Measurements from ENCODE around the gene NKG7. TPM values are rescaled to one million over a fixed set of nuclear protein-coding genes. Genes with fewer than 3 reads are reported as not detected.

Gene NKG7
- total RNA-seq, 1 experiment from 2014 or later = not detected

DNA sequence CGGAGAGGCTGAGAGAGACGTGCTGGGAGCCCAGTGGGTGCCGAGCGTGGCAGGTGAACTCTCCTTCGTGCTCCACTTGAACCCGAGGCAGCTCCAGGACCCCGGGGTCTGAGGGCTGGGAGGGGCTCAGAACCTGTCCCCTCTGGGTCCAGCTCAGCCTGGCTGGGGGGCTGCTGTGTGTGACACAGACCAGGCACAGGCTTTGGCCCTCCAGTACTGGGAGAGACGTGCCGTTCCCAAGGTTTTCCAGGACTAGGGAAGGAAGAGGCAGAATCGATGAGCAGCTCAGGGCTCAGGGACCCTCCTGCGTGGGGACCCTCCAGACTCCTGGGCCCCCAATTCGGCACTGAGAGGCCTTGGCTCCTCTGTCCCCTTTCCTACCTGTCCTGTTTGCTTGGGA, 42.7 kb upstream of the NKG7 start:
- POLR2A ChIA-PET (ENCODE audit: unreplicated experiment) = interaction anchor here (0.6 kb wide), 1 partner anchor 205 kb away, joined by 8 read pairs; no protein-coding TSS in a partner anchor
- Histone ChIP-seq H3K4me3 (no peak overlapping the region), H3F3A (ENCODE audit: insufficient read depth, low read depth) (no peaks in the 10 kb centered on the region), H3K79me2 (ENCODE audit: low read depth) (no peaks in the 10 kb centered on the region), H3K9me3 (ENCODE audit: insufficient read depth, low read depth) (no peaks in the 10 kb centered on the region), H4K20me1 (ENCODE audit: insufficient read depth) (no peaks in the 10 kb centered on the region; the same call in 1 of the 2 replicates), H3K27me3 (ENCODE audit: insufficient read depth, low read depth) (peaks cover 78% of the 10 kb centered on the region), H3K9me2 (ENCODE audit: insufficient read depth) (no peaks in the 10 kb centered on the region), H2AFZ (no peak overlapping the region), H3K4me2 (no peak overlapping the region), H3K27ac (no peak overlapping the region), H3K36me3 (ENCODE audit: low read depth) (no peaks in the 10 kb centered on the region), H3K4me1 (replicated peaks; ENCODE audit: insufficient read depth) (no peaks in the 10 kb centered on the region)
- no peak for TF ChIP-seq EZH2 (IDR thresholded peaks at IDR 0.05; ENCODE audit: low read depth)
- TF ChIP-seq, protein P1, sequence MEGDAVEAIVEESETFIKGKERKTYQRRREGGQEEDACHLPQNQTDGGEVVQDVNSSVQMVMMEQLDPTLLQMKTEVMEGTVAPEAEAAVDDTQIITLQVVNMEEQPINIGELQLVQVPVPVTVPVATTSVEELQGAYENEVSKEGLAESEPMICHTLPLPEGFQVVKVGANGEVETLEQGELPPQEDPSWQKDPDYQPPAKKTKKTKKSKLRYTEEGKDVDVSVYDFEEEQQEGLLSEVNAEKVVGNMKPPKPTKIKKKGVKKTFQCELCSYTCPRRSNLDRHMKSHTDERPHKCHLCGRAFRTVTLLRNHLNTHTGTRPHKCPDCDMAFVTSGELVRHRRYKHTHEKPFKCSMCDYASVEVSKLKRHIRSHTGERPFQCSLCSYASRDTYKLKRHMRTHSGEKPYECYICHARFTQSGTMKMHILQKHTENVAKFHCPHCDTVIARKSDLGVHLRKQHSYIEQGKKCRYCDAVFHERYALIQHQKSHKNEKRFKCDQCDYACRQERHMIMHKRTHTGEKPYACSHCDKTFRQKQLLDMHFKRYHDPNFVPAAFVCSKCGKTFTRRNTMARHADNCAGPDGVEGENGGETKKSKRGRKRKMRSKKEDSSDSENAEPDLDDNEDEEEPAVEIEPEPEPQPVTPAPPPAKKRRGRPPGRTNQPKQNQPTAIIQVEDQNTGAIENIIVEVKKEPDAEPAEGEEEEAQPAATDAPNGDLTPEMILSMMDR (conservative IDR thresholded peaks at IDR 0.05) = no peak
- intact Hi-C loops (cut with micrococcal nuclease; ENCODE audit: unreplicated experiment) = no loop called here
- DNase-seq = no peak
- CTCF ChIA-PET = no interaction called here
- BruUV-seq (replicated peaks) = no TSS peak

DNA sequence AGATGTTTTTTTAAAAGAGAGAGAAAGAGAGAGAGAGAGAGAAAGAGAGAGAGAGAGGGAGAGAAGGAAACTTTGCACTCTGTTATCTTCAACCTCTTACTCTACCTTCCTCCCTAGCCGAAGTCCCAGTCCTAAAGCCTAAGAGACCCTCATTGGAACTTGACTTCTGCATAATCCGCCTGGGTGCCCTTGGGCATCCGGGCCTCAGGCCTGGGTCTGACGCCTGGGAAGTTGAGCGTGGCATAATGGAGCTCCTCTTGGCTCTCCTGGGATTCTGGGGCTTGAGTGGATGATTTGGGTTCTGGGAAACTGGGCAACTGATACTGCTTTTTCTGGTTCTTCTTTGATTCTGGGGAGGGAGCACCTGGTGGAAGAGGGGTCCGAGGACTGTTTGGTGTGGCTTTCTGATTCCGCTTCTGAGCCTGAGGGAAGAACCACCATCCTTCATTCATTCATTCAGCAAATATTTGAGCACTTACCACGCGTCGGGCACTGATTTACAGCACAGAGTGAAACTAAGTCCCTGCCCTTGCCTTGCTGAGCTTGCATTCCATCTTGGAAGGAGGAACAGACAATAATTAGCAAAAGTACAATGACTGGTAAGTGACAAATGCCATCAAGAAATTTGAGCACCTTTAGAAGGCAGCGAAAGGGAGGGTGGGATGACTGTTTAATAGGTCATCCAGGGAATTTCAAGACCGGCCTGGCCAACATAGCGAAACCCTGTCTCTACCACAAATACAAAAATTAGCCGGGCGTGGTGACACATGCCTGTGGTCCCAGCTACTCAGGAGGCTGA, 38.7 kb upstream of the NKG7 start:
- H3K27me3 ChIP-seq (ENCODE audit: insufficient read depth, low read depth) = peaks cover 66% of the 10 kb centered on the region
- ChIA-PET POLR2A (ENCODE audit: unreplicated experiment) (no interaction called here), CTCF (no interaction called here)
- DNase-seq = peak in 1 of 2 experiments; percentile 28
- no peak overlapping the region for H3K27ac ChIP-seq
- H3K4me2 ChIP-seq = no peak overlapping the region
- no TSS peak for BruUV-seq (replicated peaks)
- H3K9me2 ChIP-seq (ENCODE audit: insufficient read depth) = no peaks in the 10 kb centered on the region
- no peak overlapping the region for H2AFZ ChIP-seq
- H3K79me2 ChIP-seq (ENCODE audit: low read depth) = no peaks in the 10 kb centered on the region
- no peaks in the 10 kb centered on the region for H4K20me1 ChIP-seq (ENCODE audit: insufficient read depth)
- H3K36me3 ChIP-seq (ENCODE audit: low read depth) = no peaks in the 10 kb centered on the region
- TF ChIP-seq, protein P1 (conservative IDR thresholded peaks at IDR 0.05) = no peak
- no peak for TF ChIP-seq EZH2 (IDR thresholded peaks at IDR 0.05; ENCODE audit: low read depth)
- H3K9me3 ChIP-seq (ENCODE audit: insufficient read depth, low read depth) = no peaks in the 10 kb centered on the region
- no peaks in the 10 kb centered on the region for H3K4me1 ChIP-seq (replicated peaks; ENCODE audit: insufficient read depth)
- intact Hi-C loops (cut with micrococcal nuclease; ENCODE audit: unreplicated experiment) = no loop called here
- no peak overlapping the region for H3K4me3 ChIP-seq
- no peaks in the 10 kb centered on the region for H3F3A ChIP-seq (ENCODE audit: insufficient read depth, low read depth)

DNA sequence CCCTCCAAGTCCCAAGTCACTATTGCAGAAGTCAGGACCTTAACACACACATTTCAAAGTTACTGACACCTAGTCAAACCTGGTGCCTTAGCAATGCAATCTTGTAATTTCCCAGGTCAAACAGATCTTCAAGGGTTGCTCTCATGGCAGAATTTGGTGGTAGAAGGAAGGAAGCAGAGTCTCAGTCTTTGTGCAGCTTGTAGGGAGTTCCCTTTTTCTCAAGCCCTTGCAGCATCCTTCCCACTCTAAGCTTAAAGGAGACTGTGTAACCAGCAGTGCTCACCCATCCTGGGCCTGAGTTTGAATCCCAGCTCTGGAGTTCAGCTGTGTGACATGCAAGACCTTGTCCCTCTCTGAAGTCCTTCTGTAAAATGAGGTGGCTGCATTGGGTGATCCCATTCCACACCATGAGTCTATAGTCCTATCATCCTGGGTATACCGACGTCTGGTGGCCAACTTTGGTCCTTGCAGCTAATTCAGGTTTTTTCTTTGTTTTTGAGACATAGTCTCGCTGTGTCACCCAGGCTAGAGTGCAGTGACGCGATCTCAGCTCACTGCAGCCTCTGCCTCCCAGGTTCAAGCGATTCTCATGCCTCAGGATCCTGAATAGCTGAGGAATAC, 35.2 kb upstream of the NKG7 start:
- no peak for TF ChIP-seq EZH2 (IDR thresholded peaks at IDR 0.05; ENCODE audit: low read depth)
- TF ChIP-seq, protein P1 (conservative IDR thresholded peaks at IDR 0.05) = peak; percentile 55
- intact Hi-C loops (cut with micrococcal nuclease; ENCODE audit: unreplicated experiment) = no loop called here
- Histone ChIP-seq H3K36me3 (ENCODE audit: low read depth) (no peaks in the 10 kb centered on the region), H3F3A (ENCODE audit: insufficient read depth, low read depth) (no peaks in the 10 kb centered on the region), H3K4me2 (no peak overlapping the region), H4K20me1 (ENCODE audit: insufficient read depth) (no peaks in the 10 kb centered on the region), H3K79me2 (ENCODE audit: low read depth) (no peaks in the 10 kb centered on the region), H3K9me2 (ENCODE audit: insufficient read depth) (no peaks in the 10 kb centered on the region), H2AFZ (no peak overlapping the region), H3K4me1 (replicated peaks; ENCODE audit: insufficient read depth) (no peaks in the 10 kb centered on the region), H3K27ac (no peak overlapping the region), H3K27me3 (ENCODE audit: insufficient read depth, low read depth) (peaks cover 38% of the 10 kb centered on the region), H3K9me3 (ENCODE audit: insufficient read depth, low read depth) (no peaks in the 10 kb centered on the region), H3K4me3 (no peak overlapping the region)
- ChIA-PET POLR2A (ENCODE audit: unreplicated experiment) (no interaction called here), CTCF (interaction anchor here (0.6 kb wide), 1 partner anchor 67 kb away, joined by 3 read pairs; no protein-coding TSS in a partner anchor)
- no peak for DNase-seq
- no TSS peak for BruUV-seq (replicated peaks)
